Tibial artery (tissue), 4 donors: ENCODE data around the gene TMEM129.

ENCODE experiments used
- DNase-seq, 2 donors: peaks; one replicate each; pipeline ENCODE4 v3.0.0-alpha.2; 2019
- H3K27ac ChIP-seq, 2 donors: fragments of 200-600 bp; sonication (generic) in 1 of 2; 1 replicate in 1 of 2; 2 replicates in 1 of 2; pipeline ENCODE4 v1.5.1; 2018 to 2019; ENCODE audit warnings: mild to moderate bottlenecking in 1 of 2
- H3K27me3 ChIP-seq, 2 donors: fragments of 200-600 bp; sonication (generic) in 1 of 2; one replicate each; pipeline versions ENCODE4 v1.5.1 to v1.6.0; 2016 to 2019
- H3K36me3 ChIP-seq, 3 donors: fragments of 200-600 bp; sonication (generic) in 2 of 3; one replicate each; pipeline ENCODE4 v1.5.1; 2016 to 2019; ENCODE audit warnings: mild to moderate bottlenecking in 2 of 3
- H3K4me1 ChIP-seq, 4 donors: fragments of 200-600 bp; sonication (generic) in 2 of 4; 1 replicate in 3 of 4; 2 replicates in 1 of 4; pipeline ENCODE4 v1.5.1; 2016 to 2019
- H3K4me3 ChIP-seq, 2 donors: fragments of 200-600 bp; sonication (generic) in 1 of 2; 1 replicate in 1 of 2; 2 replicates in 1 of 2; pipeline ENCODE4 v1.5.1; 2018 to 2019; ENCODE audit warnings: mild to moderate bottlenecking in 2 of 2
- H3K9me3 ChIP-seq, 3 donors: fragments of 200-600 bp; sonication (generic) in 1 of 3; one replicate each; pipeline ENCODE4 v1.5.1; 2016 to 2019
- intact Hi-C: fragments of 100-400 bp; cut with DNase I; formaldehyde crosslinking; loops from one replicate; pipeline ENCODE4 v1.15.0; 2023; ENCODE audit warnings: low total_unique reads
- TF ChIP-seq, protein P1 (sequence below), 2 experiments: fragments of 200-600 bp in 1 of 2; fragments of 450-650 bp in 1 of 2; IDR thresholded peaks; one replicate each; pipeline ENCODE4 v1.5.1; 2017 to 2019; ENCODE audit warnings: antibody characterized with exemption in 2 of 2, mild to moderate bottlenecking in 1 of 2, moderate library complexity in 1 of 2

Gene TMEM129

DNA sequence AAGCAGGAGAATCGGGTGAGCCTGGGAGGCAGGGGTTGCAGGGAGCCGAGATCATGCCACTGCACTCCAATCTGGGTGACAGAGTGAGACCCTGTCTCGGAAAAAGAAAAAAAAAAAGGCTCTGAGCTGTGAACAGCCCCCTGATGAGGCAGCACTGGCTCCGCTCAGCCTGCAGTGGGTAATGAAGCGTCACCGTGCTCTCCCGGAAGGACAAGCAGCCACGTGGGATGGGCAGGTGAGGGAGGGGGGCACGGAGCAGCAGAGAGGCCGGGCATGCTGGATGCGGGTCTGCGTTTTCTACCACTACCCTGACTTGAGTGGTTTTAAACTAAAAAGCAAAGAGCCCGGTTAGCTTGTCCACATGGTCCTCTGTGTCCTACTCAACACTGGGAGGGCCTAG is 15.7 kb upstream of the TMEM129 start:
- intact Hi-C loops, result no loop called here
- H3K36me3 ChIP-seq, result peaks cover 15 to 39% (median 36%) of the 10 kb centered on the region in 3 donors
- no peaks in the 10 kb centered on the region for H3K4me1 ChIP-seq
- TF ChIP-seq, protein P1, sequence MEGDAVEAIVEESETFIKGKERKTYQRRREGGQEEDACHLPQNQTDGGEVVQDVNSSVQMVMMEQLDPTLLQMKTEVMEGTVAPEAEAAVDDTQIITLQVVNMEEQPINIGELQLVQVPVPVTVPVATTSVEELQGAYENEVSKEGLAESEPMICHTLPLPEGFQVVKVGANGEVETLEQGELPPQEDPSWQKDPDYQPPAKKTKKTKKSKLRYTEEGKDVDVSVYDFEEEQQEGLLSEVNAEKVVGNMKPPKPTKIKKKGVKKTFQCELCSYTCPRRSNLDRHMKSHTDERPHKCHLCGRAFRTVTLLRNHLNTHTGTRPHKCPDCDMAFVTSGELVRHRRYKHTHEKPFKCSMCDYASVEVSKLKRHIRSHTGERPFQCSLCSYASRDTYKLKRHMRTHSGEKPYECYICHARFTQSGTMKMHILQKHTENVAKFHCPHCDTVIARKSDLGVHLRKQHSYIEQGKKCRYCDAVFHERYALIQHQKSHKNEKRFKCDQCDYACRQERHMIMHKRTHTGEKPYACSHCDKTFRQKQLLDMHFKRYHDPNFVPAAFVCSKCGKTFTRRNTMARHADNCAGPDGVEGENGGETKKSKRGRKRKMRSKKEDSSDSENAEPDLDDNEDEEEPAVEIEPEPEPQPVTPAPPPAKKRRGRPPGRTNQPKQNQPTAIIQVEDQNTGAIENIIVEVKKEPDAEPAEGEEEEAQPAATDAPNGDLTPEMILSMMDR (IDR thresholded peaks at IDR 0.05), result no peak
- H3K27me3 ChIP-seq, result no peaks in the 10 kb centered on the region
- DNase-seq, result no peak
- no peak overlapping the region for H3K27ac ChIP-seq
- H3K4me3 ChIP-seq, result no peak overlapping the region
- H3K9me3 ChIP-seq, result peaks cover 4 to 19% (median 8%) of the 10 kb centered on the region in 3 donors

DNA sequence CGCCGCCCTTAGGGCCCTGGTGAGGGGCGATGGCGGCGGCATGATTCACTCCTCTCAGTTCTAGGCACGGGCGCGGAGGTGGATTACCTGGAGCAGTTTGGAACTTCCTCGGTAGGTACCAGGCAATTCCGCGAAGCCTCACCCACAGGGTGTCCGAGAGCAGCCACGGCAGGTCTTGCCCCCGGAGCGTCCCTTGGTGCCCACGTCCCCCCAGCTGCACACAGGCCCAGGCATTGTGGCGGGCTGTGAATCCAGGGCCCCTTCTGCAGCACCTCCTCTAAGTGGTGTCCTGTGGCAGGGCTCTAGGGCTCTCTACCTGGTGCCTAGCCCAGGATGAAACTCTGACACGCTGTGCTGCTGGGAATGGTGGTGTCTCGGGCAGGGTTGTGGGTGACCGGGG is 14.1 kb upstream of the TMEM129 start:
- no peak overlapping the region for H3K4me3 ChIP-seq
- no peak overlapping the region for H3K27ac ChIP-seq
- H3K36me3 ChIP-seq, result peaks cover 15 to 42% (median 26%) of the 10 kb centered on the region in 3 donors
- DNase-seq, result no peak
- TF ChIP-seq, protein P1 (IDR thresholded peaks at IDR 0.05), result no peak
- intact Hi-C loops, result no loop called here
- no peaks in the 10 kb centered on the region for H3K4me1 ChIP-seq
- peaks cover 4 to 19% (median 8%) of the 10 kb centered on the region in 3 donors for H3K9me3 ChIP-seq
- no peaks in the 10 kb centered on the region for H3K27me3 ChIP-seq

DNA sequence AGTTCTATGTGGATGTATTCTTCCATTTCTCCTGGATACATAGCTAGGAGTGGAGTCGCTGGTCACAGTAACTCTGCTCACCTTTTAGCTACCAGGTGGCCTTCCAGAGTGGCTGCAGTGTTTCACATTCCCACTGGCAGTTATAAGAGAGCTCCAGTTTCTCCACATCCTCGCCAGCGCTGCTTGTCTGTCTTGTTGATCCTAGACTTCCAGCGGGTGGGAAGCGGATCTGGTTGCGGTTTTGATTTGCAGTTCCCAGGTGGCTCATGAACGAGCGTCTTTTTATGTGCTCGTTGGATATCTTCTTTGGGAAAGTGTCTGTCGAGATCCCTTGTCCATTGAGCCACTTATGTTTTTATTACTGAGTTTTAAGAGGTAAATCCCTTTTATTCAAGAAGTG is 11.8 kb upstream of the TMEM129 start:
- DNase-seq, result no peak
- Histone ChIP-seq H3K4me1 (peaks cover 0 to 4% (median 2%) of the 10 kb centered on the region in 4 donors), H3K4me3 (no peak overlapping the region), H3K27ac (no peak overlapping the region), H3K9me3 (peaks cover under 1 to 4% (median 2%) of the 10 kb centered on the region in 3 donors), H3K36me3 (peaks cover 9 to 27% (median 24%) of the 10 kb centered on the region in 3 donors), H3K27me3 (no peaks in the 10 kb centered on the region)
- TF ChIP-seq, protein P1 (IDR thresholded peaks at IDR 0.05), result no peak
- intact Hi-C loops, result no loop called here

DNA sequence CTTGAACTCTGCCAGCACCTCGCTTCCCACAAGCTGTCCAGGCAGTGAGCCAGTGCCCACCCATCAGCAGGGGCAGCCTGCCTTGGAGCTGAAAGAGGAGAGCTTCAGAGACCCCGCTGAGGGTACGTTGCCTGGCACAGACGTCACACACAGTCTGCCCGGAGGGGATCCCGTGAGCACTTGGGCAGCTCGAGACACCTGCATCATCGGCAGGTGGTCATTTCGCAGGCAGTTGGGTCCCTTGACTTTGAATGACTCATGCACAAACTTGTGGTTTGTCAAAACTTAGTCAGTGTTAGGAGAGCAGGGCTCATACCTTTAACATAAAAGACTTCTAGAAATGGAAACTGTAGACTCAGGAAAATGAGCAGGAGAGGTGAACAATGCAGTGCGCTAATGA is 10.1 kb upstream of the TMEM129 start:
- DNase-seq, result no peak
- intact Hi-C loops, result no loop called here
- Histone ChIP-seq H3K4me3 (no peak overlapping the region), H3K36me3 (peaks cover 0 to 13% (median 13%) of the 10 kb centered on the region in 3 donors), H3K27ac (no peak overlapping the region), H3K4me1 (peaks cover 0 to 4% (median 2%) of the 10 kb centered on the region in 4 donors), H3K9me3 (no peaks in the 10 kb centered on the region), H3K27me3 (no peaks in the 10 kb centered on the region)
- TF ChIP-seq, protein P1 (IDR thresholded peaks at IDR 0.05), result no peak

DNA sequence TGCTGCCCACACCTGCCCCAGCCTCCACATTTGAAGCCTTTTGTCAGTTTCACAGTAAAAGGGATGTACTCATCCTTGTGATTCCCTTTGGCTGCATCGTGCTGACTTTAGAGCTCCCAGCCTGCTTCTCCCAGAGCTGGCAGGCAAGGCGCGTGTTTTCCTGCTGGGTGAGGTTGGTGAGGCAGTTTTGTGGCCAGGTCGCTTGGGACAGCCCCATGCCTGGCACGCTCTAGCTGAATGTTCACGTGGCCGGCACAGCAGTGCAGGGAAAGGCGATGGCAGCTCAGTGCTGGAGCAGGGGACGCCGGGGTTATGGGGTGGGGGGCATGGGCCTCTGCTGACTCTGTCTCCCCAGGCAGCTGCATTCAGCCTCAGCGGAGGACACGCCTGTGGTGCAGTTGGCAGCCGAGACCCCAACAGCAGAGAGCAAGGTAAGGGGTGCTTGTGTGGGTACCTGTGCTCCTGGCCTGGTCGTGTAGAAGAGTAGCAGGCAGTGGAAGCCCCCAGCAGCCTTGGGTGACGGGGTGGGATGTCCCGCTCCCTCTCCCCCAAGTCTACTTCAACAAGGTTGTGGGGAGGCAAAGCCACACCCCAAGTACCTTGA is 9.5 kb upstream of the TMEM129 start:
- Histone ChIP-seq H3K27ac (no peak overlapping the region), H3K4me3 (no peak overlapping the region), H3K27me3 (no peaks in the 10 kb centered on the region), H3K4me1 (peaks cover 0 to 4% (median 2%) of the 10 kb centered on the region in 4 donors), H3K9me3 (no peaks in the 10 kb centered on the region), H3K36me3 (peaks cover 0 to 13% (median 13%) of the 10 kb centered on the region in 3 donors)
- TF ChIP-seq, protein P1 (IDR thresholded peaks at IDR 0.05), result no peak
- intact Hi-C loops, result no loop called here
- no peak for DNase-seq
